ENCODE data around the gene XYLT1. TPM values are rescaled to one million over a fixed set of nuclear protein-coding genes. Genes with fewer than 3 reads are reported as not detected.

Gene XYLT1
- total and polyA plus RNA-seq, 9 of the 15 experiments (the other 6 are each of a cell fraction or from before 2014, with no cell fraction given) = 0.03 to 0.09 (median 0.08) TPM; not detected in 6

- intact Hi-C loops (cut with micrococcal nuclease) (no loop called here), in situ Hi-C loops (cut with MboI) (no loop called here)
- Histone ChIP-seq H2AFZ (ENCODE audit: low read depth, low read length) (no peak overlapping the region), H3K4me2 (ENCODE audit: insufficient read depth, low read length) (no peak overlapping the region), H3K27ac (ENCODE audit: extremely low read depth, low read depth, low read length) (no peak overlapping the region), H3K27me3 (ENCODE audit: control insufficient read depth in 2 of 2, insufficient read depth in 2 of 2, low read length in 2 of 2) (peaks cover 3 to 27% of the 10 kb centered on the region in 2 experiments; a peak in 3 of 5 replicates), H3K4me3 (no peak overlapping the region), H3K9me1 (ENCODE audit: control insufficient read depth, insufficient read depth, low read length) (no peaks in the 10 kb centered on the region), H3K36me3 (ENCODE audit: control insufficient read depth, insufficient read depth, low read length) (no peaks in the 10 kb centered on the region), H4K20me1 (replicated peaks; ENCODE audit: control insufficient read depth, insufficient read depth, low read length) (0 out of 2 replicates have a peak, but pooled peaks cover 4% of the 10 kb centered on the region), H3K9me3 (replicated peaks; ENCODE audit: control insufficient read depth, insufficient read depth, low read depth, low read length) (no peaks in the 10 kb centered on the region), H3K4me1 (replicated peaks in 1 of 2; ENCODE audit: control insufficient read depth in 2 of 2, insufficient read depth in 2 of 2, low read length in 2 of 2) (no peaks in the 10 kb centered on the region), H3K9ac (ENCODE audit: insufficient read depth in 1 of 2, low read depth in 2 of 2, low read length in 2 of 2) (no peak overlapping the region), H3K79me2 (ENCODE audit: control insufficient read depth, insufficient read depth, low read length) (no peaks in the 10 kb centered on the region)
- WGBS (ENCODE audit: insufficient coverage, low coverage, missing lambda C conversion rate) = 0% methylated on average over 6 of the region's 6 CpGs
- BruUV-seq (replicated peaks) = no TSS peak
- POLR2A ChIA-PET = no interaction called here
- CTCF ChIA-PET (ENCODE audit: low intra/inter-chr PET ratio) = no interaction called here
- DNase-seq (ENCODE audit: extremely low read depth in 1 of 4, low spot score in 3 of 4) (no peak), FAIRE-seq (no peak), ATAC-seq (no peak)
- TF ChIP-seq ADNP (tag; IDR thresholded peaks at IDR 0.05) = no peak
- no peak for TF ChIP-seq MECOM (CRISPR knock-in tag; IDR thresholded peaks at IDR 0.05)
- TF ChIP-seq NBN (IDR thresholded peaks at IDR 0.05; ENCODE audit: low read depth) = no peak
- no peak for TF ChIP-seq RBM17 (IDR thresholded peaks at IDR 0.05; ENCODE audit: borderline replicate concordance, low read depth, low read length)
- TF ChIP-seq PHF21A (IDR thresholded peaks at IDR 0.05; ENCODE audit: borderline replicate concordance, low read depth) = no peak
- no peak for TF ChIP-seq ATF7 (IDR thresholded peaks at IDR 0.05)
- TF ChIP-seq ZNF224 (CRISPR knock-in tag; IDR thresholded peaks at IDR 0.05) = no peak
- TF ChIP-seq, protein P1, sequence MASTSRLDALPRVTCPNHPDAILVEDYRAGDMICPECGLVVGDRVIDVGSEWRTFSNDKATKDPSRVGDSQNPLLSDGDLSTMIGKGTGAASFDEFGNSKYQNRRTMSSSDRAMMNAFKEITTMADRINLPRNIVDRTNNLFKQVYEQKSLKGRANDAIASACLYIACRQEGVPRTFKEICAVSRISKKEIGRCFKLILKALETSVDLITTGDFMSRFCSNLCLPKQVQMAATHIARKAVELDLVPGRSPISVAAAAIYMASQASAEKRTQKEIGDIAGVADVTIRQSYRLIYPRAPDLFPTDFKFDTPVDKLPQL (IDR thresholded peaks at IDR 0.05; ENCODE audit: extremely low read depth, insufficient read length) = no peak
- no peak for TF ChIP-seq KAT7 (CRISPR knock-in tag; IDR thresholded peaks at IDR 0.05; ENCODE audit: borderline replicate concordance)
- TF ChIP-seq RAD21 (CRISPR knock-in tag; conservative IDR thresholded peaks at IDR 0.05 in 1 of 2, IDR thresholded peaks at IDR 0.05 in 1 of 2) = no peak
- TF ChIP-seq ZNF12 (CRISPR knock-in tag; IDR thresholded peaks at IDR 0.05) = no peak
- TF ChIP-seq RHOXF2B (CRISPR knock-in tag; conservative IDR thresholded peaks at IDR 0.05) = no peak
These were observed 166.2 kb downstream of the XYLT1 start for GRCh38 chr16:17304491-17305119.

All from K562 (cell line).